RPMI8226 (cell line): Measurements from ENCODE around the gene CD34.

Experiments used
- DNase-seq: peaks from one replicate; pipeline ENCODE4 v3.0.0-alpha.2; 2015

Gene CD34

DNA sequence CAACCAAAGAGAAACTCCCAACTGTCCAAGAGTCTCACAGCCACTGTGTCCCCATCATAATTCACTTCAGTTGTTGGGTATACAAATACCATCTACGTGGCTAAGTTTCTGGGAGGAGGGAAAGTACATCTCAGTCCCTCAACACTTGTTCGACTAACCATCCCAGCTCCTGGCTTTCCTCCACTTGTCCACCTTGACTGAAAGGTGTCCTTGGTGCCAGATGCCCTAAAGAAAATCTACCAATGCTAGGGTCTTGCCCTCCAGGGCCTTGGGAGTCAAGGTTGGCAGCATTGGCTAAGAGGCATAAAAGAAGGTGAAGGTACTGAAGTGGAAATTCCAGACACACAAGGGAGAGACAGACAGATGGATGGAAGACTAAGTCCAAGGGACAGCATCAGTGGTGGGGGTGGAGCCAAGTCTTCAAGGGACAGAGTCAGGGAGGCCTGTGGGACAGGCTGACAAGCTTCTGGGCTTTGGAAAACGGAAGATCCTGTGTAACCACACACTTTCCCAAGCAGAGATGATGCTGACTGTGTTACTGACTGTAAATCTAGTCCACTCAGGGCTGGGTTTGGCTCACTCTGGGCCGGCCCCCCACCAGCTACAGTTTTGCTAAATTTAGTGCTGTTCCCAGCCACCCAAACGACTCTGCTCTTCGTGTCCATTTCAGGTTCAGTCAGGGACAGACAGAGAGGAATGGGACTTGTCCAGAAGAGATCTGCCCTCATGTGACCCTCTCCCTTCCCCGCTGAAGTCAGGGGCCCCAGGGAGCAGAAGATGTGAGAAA, 60.1 kb downstream of the CD34 start:
- no peak for DNase-seq

DNA sequence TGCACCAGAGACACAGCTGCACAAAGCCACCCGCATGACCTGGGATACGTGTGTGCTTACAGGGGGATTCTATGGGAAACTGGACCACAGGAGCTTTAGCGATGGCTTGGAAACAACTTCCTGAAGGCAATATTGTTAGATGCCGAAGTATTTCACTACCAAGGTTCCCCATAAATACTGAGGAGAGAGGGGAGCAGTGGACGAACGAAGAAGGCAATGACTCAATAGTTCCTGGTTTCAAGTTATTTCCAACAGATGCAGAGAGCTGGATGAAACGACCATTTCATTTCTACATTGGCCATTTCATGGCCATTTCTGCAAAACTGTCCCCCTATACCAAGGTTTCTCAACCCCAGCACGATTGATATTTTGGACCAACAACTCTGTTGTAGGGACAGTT, 61.3 kb downstream of the CD34 start:
- DNase-seq = no peak

- DNase-seq = no peak
Measured at GRCh38 chr1:207849016-207849415, 61.9 kb downstream of the CD34 start.

GRCh38 chr1:207848234-207848633, 62.7 kb downstream of the CD34 start:
- no peak for DNase-seq

DNA sequence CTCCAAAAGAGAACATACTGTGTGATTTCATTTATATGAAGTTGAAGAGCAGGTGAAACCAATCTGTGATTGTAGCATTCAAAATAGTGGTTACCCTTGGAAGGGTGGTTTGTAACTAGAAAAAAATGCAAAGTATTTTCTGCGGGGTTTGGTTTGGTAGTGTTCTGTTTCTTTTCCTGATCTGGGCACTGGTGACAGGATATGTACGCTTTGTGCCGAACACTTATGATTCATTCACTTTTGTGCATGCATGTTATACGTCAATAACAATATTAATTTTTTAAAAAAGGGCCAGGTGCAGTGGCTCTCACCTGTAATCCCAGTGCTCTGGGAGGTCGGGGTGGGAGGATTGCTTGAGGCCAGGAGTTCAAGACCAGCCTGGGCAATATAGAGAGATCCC, 63.8 kb downstream of the CD34 start:
- no peak for DNase-seq

DNA sequence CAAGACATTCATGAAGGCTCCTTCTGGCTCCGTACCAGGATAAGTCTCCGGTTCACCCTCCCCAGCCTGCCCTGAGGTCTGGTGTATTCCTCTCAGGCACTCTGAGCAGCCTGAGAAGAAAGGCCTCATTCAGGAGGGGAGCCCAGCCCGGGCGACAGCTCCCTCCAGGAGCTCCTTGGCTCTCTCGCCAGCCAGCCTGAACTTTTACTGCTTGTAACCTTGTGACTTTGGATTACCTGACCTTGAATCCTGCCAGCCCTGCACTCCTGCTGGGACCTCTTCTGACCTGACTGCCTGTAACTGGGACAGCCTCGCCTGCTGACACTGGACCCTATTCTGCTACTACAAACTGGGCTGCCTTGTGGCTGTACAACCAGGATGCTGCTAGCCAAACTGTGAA, 65.8 kb downstream of the CD34 start:
- no peak for DNase-seq

DNA sequence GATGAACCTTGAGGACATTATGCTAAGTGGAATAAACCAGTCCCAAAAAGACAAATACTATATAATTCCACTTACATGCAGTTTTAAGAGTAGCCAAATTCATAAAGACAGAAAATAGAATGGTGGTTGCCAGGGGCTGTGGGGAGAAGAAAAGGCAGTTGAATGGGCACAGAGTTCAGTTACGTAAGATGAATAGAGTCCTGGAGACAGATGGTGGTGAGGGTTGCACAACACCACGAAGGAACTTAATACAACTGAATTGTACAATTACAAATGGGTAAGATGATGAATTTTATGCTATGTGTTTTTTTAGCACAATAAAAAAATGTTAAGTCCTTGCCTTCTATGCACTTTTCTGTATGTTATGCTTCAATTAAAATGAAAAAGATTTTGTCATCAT, 66.6 kb downstream of the CD34 start:
- DNase-seq = no peak

GRCh38 chr1:207842506-207842905, 68.4 kb downstream of the CD34 start:
- no peak for DNase-seq

DNA sequence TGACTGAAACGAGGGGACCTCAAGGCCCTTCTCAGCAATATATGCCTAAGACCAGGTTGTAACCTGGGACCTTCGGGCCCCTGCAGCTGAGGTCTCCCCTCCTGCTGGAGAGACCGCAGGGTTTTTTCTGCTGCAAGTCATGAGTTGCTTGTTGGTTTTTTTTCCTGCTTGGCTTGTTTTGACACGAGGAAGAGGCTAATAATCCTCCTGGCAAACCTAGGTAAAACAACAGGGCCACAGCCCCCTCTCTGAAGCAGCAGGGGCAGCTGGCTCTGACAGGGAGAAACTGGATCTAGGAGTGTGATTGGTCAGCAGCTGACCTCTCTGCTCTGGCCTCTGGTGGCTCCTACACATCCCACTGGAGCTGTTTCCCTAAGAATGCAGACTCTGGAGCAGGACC, 69.0 kb downstream of the CD34 start:
- DNase-seq = no peak

DNA sequence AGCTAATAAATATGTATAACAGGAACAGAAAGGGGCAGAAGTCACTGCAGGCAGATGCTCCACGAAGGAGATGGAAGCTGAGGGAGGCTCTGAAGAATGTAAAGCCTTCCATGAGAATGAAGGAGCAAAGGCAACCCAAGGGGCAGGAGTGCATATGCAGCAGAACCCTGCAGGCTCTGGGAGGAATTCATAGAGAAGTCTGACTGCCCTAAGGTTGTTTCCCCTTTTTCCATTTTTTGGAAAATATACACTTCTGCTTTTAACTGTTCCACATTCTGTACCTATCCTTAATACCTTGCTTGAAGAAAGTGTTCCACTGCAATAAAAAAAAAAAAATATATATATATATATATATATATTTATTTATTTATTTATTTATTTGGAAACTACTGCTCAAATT, 69.6 kb downstream of the CD34 start:
- DNase-seq = no peak

- no peak for DNase-seq
Measured at GRCh38 chr1:207840380-207840779, 70.5 kb downstream of the CD34 start.

DNA sequence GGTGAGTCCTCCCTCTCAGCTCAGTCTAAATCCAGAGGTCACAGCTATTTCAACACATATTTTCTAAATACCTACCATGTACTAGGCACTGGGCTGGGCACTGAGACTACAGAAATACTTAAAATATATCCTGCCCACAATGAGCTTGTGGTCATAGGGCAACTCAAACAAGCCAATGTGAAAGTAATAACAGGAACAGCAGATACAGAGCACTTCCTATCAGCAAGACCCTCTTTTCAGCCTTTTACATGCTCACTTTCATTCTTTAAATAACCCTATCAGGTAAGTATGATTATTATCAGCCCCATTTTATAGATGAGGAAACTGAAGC, 71.9 kb downstream of the CD34 start:
- no peak for DNase-seq

DNA sequence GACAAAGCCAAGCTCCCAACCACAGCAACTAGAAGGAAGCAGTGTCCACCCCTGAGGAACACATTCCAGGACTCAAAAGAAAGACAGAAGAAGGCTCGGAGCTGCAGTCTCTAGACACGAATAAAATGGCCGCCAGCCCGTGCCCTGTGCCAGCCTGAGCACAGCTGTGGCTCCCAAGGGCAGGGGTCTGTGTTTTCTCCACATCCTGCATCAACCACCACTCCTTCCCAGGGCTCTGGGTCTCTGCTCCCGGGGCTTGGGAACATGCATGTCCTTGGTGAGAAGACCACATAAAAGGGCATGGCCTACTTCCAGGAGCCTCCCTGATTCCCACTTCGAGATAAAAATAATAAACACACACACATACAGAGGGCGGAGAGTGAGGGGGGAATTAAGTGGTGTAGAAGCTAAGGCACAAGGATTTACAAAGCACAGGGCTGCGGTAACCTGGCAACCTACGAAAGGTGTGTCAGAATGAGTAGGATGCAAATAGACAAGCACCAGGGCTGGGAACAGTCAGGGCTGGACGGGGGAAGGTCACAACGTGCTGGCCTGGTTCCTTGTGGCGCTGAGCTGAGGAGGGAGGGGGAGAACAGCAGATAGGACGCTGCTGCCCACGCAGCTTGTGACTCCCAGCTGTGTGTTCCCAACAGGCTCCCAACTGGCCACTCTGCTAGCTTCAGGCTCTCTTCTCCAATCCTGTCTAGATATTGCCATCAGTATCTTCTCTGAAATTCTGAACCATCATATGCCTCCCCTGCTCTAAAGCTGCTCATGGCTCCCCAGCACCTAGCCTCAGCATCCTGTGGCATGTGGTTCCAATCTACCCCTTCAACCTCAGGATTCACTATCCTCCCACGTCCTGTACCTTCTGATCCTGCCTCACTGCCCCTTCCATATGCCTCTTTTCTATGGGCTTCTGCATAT, 72.5 kb downstream of the CD34 start:
- DNase-seq = no peak

DNA sequence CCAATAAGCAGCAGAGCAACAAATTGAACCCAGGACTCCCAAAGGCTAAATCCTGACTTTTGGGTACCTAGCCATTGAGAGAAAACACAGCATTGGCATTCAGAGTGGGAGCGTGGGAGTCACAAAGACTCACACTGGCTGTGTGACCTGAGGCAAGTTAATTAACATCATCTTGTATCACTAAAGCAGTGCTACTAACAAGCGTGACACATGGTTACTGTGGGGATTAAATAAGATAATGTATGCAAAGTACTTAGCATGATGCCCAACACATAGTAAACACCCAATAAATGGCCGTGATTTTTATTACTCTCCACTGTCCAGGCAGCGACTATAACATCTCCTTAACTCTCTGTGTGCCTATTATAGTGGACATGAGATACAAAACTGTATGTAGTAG, 73.3 kb downstream of the CD34 start:
- no peak for DNase-seq

GRCh38 chr1:207836591-207837347, 74.2 kb downstream of the CD34 start:
- DNase-seq = no peak

DNA sequence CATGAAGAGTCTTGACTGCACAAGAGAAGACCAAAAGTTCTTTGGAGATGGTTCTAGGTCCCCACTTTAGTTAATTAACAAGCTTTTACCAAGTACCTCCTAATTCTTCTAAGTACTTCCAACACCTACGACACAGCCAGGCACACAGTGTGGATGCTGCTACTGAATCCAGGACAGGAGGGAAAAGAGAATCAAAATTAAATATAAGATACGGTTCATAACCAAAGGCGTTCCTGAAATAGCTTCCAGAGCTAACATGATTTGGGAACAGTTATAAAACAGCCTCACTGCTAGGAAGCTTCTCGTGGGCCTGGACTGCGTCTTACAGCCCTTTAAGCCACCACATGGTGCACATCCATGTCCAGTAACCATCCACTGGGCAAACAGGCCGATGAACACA, 75.0 kb downstream of the CD34 start:
- no peak for DNase-seq

- DNase-seq = no peak
Measured at GRCh38 chr1:207833956-207834660, 76.8 kb downstream of the CD34 start.

DNA sequence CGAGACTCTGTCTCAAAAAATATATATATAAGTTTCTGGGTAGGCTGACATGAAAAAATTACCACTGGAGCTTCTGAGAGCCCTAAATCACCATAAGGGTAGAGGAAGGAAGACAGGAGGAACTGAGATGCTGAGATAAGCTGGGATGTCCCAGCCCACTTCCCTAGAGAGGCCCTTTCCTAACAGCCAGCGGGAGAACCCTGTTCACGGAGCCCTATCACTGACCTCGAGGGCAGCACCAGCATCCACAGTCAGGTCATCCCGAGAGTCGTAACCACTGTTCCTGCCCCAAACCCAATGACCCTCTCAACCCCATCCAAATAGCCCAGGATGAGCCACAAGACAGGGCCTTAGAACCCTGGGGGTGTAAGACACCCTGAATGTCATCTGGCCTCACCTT, 77.5 kb downstream of the CD34 start:
- no peak for DNase-seq

GRCh38 chr1:207832796-207833195, 78.1 kb downstream of the CD34 start:
- no peak for DNase-seq

DNA sequence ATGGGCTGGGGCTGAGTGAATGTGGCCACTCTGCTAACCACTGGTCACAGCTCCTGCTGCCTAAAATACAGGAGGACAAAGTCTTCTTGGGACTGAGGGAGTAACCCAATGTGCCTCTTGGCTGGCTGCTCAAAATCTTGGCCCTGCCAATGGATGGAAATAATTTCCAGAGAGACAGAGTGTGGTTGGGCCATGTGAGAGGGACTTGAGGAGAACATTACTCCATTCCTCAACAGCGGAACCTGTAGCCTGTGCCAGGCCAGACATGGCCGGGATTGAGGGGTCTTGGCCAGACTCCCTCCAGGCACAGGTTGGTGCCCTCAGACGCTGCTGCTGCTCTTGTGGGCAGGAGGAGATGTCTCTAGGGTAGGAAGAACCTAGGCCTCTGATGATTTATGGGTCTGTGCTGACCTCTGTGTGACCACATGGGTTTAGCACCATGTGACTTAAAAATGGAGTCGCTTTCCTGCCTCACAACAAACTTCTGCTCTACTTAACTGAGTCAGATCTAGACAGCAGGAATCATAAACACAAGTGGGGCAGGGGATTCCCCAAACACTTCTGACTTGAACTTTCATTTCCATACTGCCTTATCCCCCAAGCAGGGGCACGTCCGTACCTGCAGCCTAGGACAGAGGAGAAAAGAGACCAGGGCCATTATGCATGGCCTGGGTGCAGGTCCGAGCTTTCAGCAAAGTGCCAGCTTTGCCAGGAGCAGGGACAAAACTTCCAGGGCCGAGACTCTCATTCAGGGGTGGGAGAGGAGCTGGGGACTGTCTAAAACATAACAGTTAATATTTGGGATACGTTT, 79.2 kb downstream of the CD34 start:
- no peak for DNase-seq
